Lower lobe of right lung (tissue), 2 donors: Measurements from ENCODE around the gene CASP7. TPM values are rescaled to one million over a fixed set of nuclear protein-coding genes. Genes with fewer than 3 reads are reported as not detected.

Source experiments
- ATAC-seq, 2 donors: fragments of 200-7000 bp; cut with Tn5 transposase; one replicate each; pipeline ENCODE4 v1.9.1; 2020 to 2022; ENCODE audit warnings: mild to moderate bottlenecking in 2 of 2, moderate library complexity in 2 of 2
- DNase-seq: peaks from one replicate; pipeline ENCODE4 v3.0.0-alpha.2; 2020
- H3K27ac ChIP-seq: fragments of 200-600 bp; one replicate; pipeline ENCODE4 v1.8.0; 2022
- H3K27me3 ChIP-seq: fragments of 200-600 bp; one replicate; pipeline ENCODE4 v1.8.0; 2022; ENCODE audit warnings: low read depth
- H3K36me3 ChIP-seq: fragments of 200-600 bp; one replicate; pipeline ENCODE4 v1.8.0; 2022; ENCODE audit warnings: mild to moderate bottlenecking
- H3K4me1 ChIP-seq: fragments of 200-600 bp; one replicate; pipeline ENCODE4 v1.8.0; 2022
- H3K4me3 ChIP-seq: fragments of 200-600 bp; one replicate; pipeline ENCODE4 v1.8.0; 2022; ENCODE audit warnings: mild to moderate bottlenecking
- H3K9me3 ChIP-seq: fragments of 200-600 bp; one replicate; pipeline ENCODE4 v1.8.0; 2022
- intact Hi-C: fragments of 100-400 bp; cut with DNase I; formaldehyde crosslinking; loops from one replicate; pipeline ENCODE4 v1.11.0; 2022
- total RNA-seq: library from RNA; stranded (reverse); fragmentation: NEBNext Ultra II Directional; extraction: Animal tissue kit (Norgen Biotek cat#: 25700); gene quantifications from one replicate; pipeline ENCODE4 v1.2.1, GENCODE V29; 2021
- TF ChIP-seq, protein P1 (sequence below): fragments of 200-600 bp; IDR thresholded peaks from one replicate; pipeline ENCODE4 v1.8.0; 2022; ENCODE audit warnings: antibody characterized with exemption, mild to moderate bottlenecking
- donor health status: DM: no; HTN: yes; CAD: no; lungs with severe emphysema.

Gene CASP7
- total RNA-seq, 1 donor from 2014 or later: 36.3 TPM

DNA sequence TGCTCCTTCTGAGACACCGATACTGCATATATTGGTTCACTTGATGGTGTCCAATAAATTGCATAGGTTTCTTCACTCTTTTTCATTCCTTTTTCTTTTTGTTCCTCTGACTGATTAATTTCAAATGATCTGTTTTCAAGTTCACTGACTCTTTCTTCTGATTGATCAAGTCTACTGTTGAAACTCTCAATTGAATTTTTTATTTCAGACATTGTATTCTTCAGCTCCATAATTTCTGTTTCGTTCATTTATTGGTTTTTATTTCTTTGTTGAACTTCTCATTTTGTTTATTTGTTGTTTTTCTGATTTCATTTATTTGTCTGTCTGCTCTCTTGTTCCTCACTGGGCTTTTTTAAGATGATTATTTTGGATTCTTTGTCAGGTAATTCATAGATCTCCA, 13.6 kb downstream of the CASP7 start:
- intact Hi-C loops: no loop called here
- no peak for DNase-seq
- Histone ChIP-seq H3K9me3 (peaks cover 19% of the 10 kb centered on the region), H3K36me3 (peaks cover 27% of the 10 kb centered on the region), H3K27me3 (no peaks in the 10 kb centered on the region), H3K4me1 (no peaks in the 10 kb centered on the region), H3K4me3 (no peak overlapping the region), H3K27ac (no peak overlapping the region)
- TF ChIP-seq, protein P1, sequence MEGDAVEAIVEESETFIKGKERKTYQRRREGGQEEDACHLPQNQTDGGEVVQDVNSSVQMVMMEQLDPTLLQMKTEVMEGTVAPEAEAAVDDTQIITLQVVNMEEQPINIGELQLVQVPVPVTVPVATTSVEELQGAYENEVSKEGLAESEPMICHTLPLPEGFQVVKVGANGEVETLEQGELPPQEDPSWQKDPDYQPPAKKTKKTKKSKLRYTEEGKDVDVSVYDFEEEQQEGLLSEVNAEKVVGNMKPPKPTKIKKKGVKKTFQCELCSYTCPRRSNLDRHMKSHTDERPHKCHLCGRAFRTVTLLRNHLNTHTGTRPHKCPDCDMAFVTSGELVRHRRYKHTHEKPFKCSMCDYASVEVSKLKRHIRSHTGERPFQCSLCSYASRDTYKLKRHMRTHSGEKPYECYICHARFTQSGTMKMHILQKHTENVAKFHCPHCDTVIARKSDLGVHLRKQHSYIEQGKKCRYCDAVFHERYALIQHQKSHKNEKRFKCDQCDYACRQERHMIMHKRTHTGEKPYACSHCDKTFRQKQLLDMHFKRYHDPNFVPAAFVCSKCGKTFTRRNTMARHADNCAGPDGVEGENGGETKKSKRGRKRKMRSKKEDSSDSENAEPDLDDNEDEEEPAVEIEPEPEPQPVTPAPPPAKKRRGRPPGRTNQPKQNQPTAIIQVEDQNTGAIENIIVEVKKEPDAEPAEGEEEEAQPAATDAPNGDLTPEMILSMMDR: no peak
- ATAC-seq: no peak

DNA sequence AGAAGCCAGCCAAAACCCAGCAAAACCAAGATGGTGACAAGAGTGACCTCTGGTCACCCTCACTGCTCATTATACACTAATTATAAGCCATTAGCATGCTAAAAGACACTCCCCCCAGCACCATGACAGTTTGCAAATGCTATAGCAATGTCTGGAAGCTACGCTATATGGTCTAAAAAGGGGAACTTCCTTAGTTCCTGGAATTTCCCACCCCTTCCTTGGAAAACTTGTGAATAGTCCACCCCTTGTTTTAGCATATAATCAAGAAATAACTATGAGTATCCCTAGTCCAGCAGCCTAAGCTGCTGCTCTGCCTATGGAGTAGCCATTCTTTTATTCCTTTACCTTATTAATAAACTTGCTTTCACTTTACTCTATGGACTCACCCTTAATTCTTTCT, 16.0 kb downstream of the CASP7 start:
- Histone ChIP-seq H3K27ac (no peak overlapping the region), H3K27me3 (no peaks in the 10 kb centered on the region), H3K36me3 (peaks cover 50% of the 10 kb centered on the region), H3K4me3 (no peak overlapping the region), H3K9me3 (peaks cover 19% of the 10 kb centered on the region), H3K4me1 (no peaks in the 10 kb centered on the region)
- TF ChIP-seq, protein P1: no peak
- no peak for ATAC-seq
- no peak for DNase-seq
- intact Hi-C loops: no loop called here

DNA sequence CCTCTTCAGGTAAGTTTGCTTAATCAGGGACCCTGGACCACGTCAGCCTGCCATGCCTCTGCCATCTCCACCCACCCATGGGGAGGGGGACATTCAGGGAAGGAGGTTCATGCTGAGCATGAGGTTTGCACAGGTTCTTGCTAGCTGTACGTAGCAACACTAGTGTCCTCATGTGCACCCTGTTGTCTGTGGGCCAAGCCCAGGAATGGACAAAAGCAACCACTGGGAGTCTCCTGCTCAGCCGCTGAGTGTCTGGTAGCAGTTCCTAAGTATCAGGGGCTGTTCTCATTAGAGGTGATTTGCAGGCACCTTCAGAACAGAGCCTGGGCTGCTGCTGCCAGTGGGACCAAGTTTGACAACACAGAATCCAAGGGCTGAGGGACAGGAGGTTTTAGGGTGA, 17.9 kb downstream of the CASP7 start:
- no peaks in the 10 kb centered on the region for H3K4me1 ChIP-seq
- DNase-seq (no peak), ATAC-seq (no peak)
- no peak overlapping the region for H3K4me3 ChIP-seq
- peaks cover 14% of the 10 kb centered on the region for H3K9me3 ChIP-seq
- intact Hi-C loops: no loop called here
- H3K27me3 ChIP-seq: no peaks in the 10 kb centered on the region
- peaks cover 51% of the 10 kb centered on the region for H3K36me3 ChIP-seq
- H3K27ac ChIP-seq: no peak overlapping the region
- TF ChIP-seq, protein P1: no peak

DNA sequence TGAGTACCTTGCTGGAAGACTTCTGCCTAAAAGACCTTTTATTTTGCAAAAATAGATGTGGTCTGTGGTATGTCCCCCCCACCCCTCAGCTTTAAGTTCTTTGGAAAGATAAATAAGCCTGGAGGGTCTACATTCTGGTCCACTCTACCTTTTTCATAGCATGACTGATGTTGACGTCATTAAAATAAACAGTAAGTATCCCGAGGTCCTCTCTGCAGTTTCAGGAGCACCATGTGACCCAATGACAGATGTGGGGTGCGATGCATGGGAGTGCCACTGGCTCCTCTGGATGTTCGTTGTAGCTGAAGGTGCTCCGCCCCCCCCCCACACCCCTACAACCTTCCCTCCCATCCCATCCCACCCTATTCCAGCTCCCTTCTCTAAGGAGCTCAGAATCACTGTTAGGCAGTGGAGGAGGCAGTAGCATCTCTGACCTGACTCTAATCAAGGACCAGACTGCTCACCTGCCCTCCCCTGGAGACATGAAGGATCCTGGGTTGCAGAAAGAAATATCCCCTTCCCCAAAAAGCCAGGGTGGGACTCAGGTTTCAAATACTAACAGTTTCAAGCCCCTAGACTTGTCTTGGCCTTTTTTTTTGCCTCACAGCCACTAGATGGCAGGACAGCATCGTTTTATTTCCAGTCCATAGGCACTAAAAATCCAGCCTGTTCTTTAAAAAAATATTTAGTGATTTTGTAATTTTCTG, 25.1 kb downstream of the CASP7 start:
- intact Hi-C loops: no loop called here
- DNase-seq (no peak), ATAC-seq (no peak)
- TF ChIP-seq, protein P1: peak; percentile 56
- Histone ChIP-seq H3K4me3 (no peak overlapping the region), H3K27me3 (no peaks in the 10 kb centered on the region), H3K36me3 (peaks cover 27% of the 10 kb centered on the region), H3K4me1 (peaks cover 10% of the 10 kb centered on the region), H3K9me3 (no peaks in the 10 kb centered on the region), H3K27ac (no peak overlapping the region)

DNA sequence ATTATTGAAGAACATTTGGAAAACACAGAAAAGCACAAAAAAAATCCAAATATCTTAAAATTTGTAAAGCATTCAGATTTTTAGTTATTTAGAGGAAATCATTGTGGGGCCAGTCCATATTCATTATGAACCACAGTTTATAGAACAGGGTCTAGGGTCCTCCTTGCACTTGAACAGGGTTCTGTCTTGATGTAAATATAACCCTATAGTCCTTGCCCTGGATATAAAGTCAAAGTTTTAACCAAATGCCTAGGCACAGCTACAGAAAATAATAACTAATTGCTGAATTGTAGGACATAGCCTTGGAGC, 25.6 kb downstream of the CASP7 start:
- TF ChIP-seq, protein P1: no peak
- intact Hi-C loops: no loop called here
- no peaks in the 10 kb centered on the region for H3K27me3 ChIP-seq
- H3K4me3 ChIP-seq: no peak overlapping the region
- no peaks in the 10 kb centered on the region for H3K9me3 ChIP-seq
- H3K4me1 ChIP-seq: peaks cover 10% of the 10 kb centered on the region
- no peak overlapping the region for H3K27ac ChIP-seq
- DNase-seq (no peak), ATAC-seq (no peak)
- peaks cover 22% of the 10 kb centered on the region for H3K36me3 ChIP-seq
